Neural cell (in vitro differentiated cells): ENCODE results near the gene ROCK1. TPM values are rescaled to one million over a fixed set of nuclear protein-coding genes. Genes with fewer than 3 reads are reported as not detected.

ENCODE experiments used
- H2AFZ ChIP-seq: fragments of 200-600, 300-800 bp; sonication (generic), shearing (Covaris generic); 2 replicates; pipeline ENCODE4 v1.6.0; 2014; ENCODE audit warnings: low read depth, mild to moderate bottlenecking, antibody characterized with exemption, low read length, moderate library complexity
- H3F3A ChIP-seq: fragments of 200-600 bp; shearing (Covaris generic); 2 replicates; pipeline ENCODE4 v1.6.1; 2016; ENCODE audit warnings: mild to moderate bottlenecking, moderate library complexity, mixed read lengths, antibody characterized with exemption, low read length; ENCODE audit not compliant: insufficient read depth, poor library complexity, severe bottlenecking
- H3K27ac ChIP-seq: fragments of 200-600, 300-800 bp; sonication (generic), shearing (Covaris generic); 2 replicates; pipeline ENCODE4 v1.5.1; 2014; ENCODE audit warnings: mild to moderate bottlenecking, low read length, moderate library complexity
- H3K27me3 ChIP-seq: fragments of 300-800, 200-600 bp; sonication (generic), shearing (Covaris generic); 2 replicates; pipeline ENCODE4 v1.6.0; 2014; ENCODE audit warnings: mild to moderate bottlenecking, low read depth, low read length, moderate library complexity; ENCODE audit not compliant: insufficient read depth
- H3K36me3 ChIP-seq: fragments of 300-800, 200-600 bp; sonication (generic), shearing (Covaris generic); 2 replicates; pipeline ENCODE4 v1.5.1; 2014; ENCODE audit warnings: mild to moderate bottlenecking, antibody characterized with exemption, low read length, moderate library complexity; ENCODE audit not compliant: insufficient read depth
- H3K4me2 ChIP-seq: fragments of 300-800, 200-600 bp; sonication (generic), shearing (Covaris generic); 2 replicates; pipeline ENCODE4 v1.6.0; 2014; ENCODE audit warnings: mild to moderate bottlenecking, low read length
- H3K4me3 ChIP-seq: fragments of 300-800, 200-600 bp; sonication (generic), shearing (Covaris generic); 2 replicates; pipeline ENCODE4 v1.5.1; 2014; ENCODE audit warnings: mild to moderate bottlenecking, low read length, moderate library complexity
- H3K79me2 ChIP-seq: fragments of 200-600 bp; shearing (Covaris generic); replicated peaks from 2 replicates; pipeline ENCODE4 v1.6.0; 2014; ENCODE audit warnings: mild to moderate bottlenecking, low read length, moderate library complexity; ENCODE audit not compliant: insufficient read depth
- H3K9ac ChIP-seq: fragments of 300-800, 200-600 bp; sonication (generic), shearing (Covaris generic); 2 replicates; pipeline ENCODE4 v1.6.1; 2016; ENCODE audit warnings: mild to moderate bottlenecking, low read length, mixed read lengths
- H3K9me2 ChIP-seq: fragments of 200-600 bp; shearing (Covaris generic); 2 replicates; pipeline ENCODE4 v1.6.1; 2016; ENCODE audit warnings: mild to moderate bottlenecking, low read length, mixed read lengths; ENCODE audit not compliant: insufficient read depth
- H3K9me3 ChIP-seq: fragments of 200-600, 300-800 bp; sonication (generic), shearing (Covaris generic); 2 replicates; pipeline ENCODE4 v1.6.1; 2016; ENCODE audit warnings: mild to moderate bottlenecking, mixed run types, low read length, moderate library complexity, mixed read lengths
- H4K20me1 ChIP-seq: fragments of 200-600 bp; shearing (Covaris generic); 2 replicates; pipeline ENCODE4 v1.6.1; 2016; ENCODE audit warnings: mild to moderate bottlenecking, mixed run types; ENCODE audit not compliant: insufficient read depth
- CTCF ChIP-seq: fragments of 450-650 bp; IDR thresholded peaks from 2 replicates; pipeline ENCODE4 v1.5.1; 2014; ENCODE audit warnings: antibody characterized with exemption, mild to moderate bottlenecking, moderate library complexity; ENCODE audit not compliant: poor library complexity, severe bottlenecking
- EP300 ChIP-seq: fragments of 450-650 bp; conservative IDR thresholded peaks from 2 replicates; pipeline ENCODE4 v1.6.1; 2014; ENCODE audit warnings: antibody characterized with exemption, mild to moderate bottlenecking, moderate library complexity; ENCODE audit not compliant: poor library complexity, severe bottlenecking
- EZH2 ChIP-seq: fragments of 200-600, 300-800 bp; shearing (Covaris generic), sonication (generic); IDR thresholded peaks from 2 replicates; pipeline ENCODE4 v1.6.1; 2014; ENCODE audit warnings: antibody characterized with exemption, low read length, borderline replicate concordance, mild to moderate bottlenecking; ENCODE audit not compliant: insufficient read depth, poor library complexity, severe bottlenecking
- MXI1 ChIP-seq: fragments of 450-650 bp; conservative IDR thresholded peaks from 2 replicates; pipeline ENCODE4 v1.6.1; 2014; ENCODE audit warnings: antibody characterized with exemption, mild to moderate bottlenecking; ENCODE audit not compliant: poor library complexity, severe bottlenecking
- POLR2AphosphoS5 ChIP-seq: IDR thresholded peaks from 2 replicates; pipeline ENCODE4 v1.6.1; 2012
- RAD21 ChIP-seq: fragments of 450-650 bp; conservative IDR thresholded peaks from 2 replicates; pipeline ENCODE4 v1.6.1; 2014; ENCODE audit warnings: antibody characterized with exemption, mild to moderate bottlenecking, moderate library complexity
- SMC3 ChIP-seq: fragments of 450-650 bp; conservative IDR thresholded peaks from 2 replicates; pipeline ENCODE4 v1.6.1; 2014; ENCODE audit warnings: antibody characterized with exemption, mild to moderate bottlenecking, moderate library complexity; ENCODE audit not compliant: poor library complexity
- TAF1 ChIP-seq: IDR thresholded peaks from 2 replicates; pipeline ENCODE4 v1.6.1; 2012; ENCODE audit warnings: low read depth
- polyA plus RNA-seq: library from polyadenylated mRNA; depleted of rRNA; stranded (reverse); fragments of >200 nt; gene quantifications from 2 replicates; pipeline ENCODE4 v1.2.3, GENCODE V29; 2014
- TF ChIP-seq, protein P1 (sequence below): IDR thresholded peaks from 2 replicates; pipeline ENCODE4 v1.6.1; 2012; ENCODE audit warnings: borderline replicate concordance

The ROCK1 gene
- polyA plus RNA-seq, 1 donor from 2014 or later = 43.0 TPM

DNA sequence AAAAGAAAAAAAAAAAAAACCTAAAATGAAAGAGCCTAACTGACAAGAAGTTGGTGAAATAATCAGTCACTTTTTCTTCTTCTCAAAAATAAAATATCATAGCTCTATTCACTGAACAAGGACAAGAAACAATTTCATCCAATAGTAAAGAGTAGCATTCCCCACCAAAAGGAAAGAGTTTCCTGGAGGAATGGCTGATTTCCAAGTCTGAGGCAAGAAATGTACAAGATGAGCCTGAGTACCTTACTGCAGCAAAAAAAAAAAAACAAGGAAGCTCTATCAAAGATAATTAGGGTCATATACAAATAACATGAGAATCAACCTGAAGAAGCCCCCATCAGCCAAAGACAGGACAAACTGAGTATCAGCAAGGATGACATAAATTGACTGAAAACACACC, 11.5 kb downstream of the ROCK1 start:
- H3K4me3 ChIP-seq = no peak overlapping the region
- H2AFZ ChIP-seq = no peak overlapping the region
- H3F3A ChIP-seq = no peaks in the 10 kb centered on the region
- no peaks in the 10 kb centered on the region for H4K20me1 ChIP-seq
- H3K27me3 ChIP-seq = no peaks in the 10 kb centered on the region
- peaks cover 90% of the 10 kb centered on the region for H3K79me2 ChIP-seq
- H3K9me3 ChIP-seq = no peaks in the 10 kb centered on the region
- no peaks in the 10 kb centered on the region for H3K36me3 ChIP-seq
- H3K9ac ChIP-seq = no peak overlapping the region
- H3K4me2 ChIP-seq = no peak overlapping the region
- H3K27ac ChIP-seq = no peak overlapping the region
- H3K9me2 ChIP-seq = no peaks in the 10 kb centered on the region
- TF ChIP-seq SMC3 (no peak), TAF1 (no peak), POLR2AphosphoS5 (no peak), MXI1 (no peak), EP300 (no peak), CTCF (no peak), EZH2 (no peak), RAD21 (no peak)
- TF ChIP-seq, protein P1, sequence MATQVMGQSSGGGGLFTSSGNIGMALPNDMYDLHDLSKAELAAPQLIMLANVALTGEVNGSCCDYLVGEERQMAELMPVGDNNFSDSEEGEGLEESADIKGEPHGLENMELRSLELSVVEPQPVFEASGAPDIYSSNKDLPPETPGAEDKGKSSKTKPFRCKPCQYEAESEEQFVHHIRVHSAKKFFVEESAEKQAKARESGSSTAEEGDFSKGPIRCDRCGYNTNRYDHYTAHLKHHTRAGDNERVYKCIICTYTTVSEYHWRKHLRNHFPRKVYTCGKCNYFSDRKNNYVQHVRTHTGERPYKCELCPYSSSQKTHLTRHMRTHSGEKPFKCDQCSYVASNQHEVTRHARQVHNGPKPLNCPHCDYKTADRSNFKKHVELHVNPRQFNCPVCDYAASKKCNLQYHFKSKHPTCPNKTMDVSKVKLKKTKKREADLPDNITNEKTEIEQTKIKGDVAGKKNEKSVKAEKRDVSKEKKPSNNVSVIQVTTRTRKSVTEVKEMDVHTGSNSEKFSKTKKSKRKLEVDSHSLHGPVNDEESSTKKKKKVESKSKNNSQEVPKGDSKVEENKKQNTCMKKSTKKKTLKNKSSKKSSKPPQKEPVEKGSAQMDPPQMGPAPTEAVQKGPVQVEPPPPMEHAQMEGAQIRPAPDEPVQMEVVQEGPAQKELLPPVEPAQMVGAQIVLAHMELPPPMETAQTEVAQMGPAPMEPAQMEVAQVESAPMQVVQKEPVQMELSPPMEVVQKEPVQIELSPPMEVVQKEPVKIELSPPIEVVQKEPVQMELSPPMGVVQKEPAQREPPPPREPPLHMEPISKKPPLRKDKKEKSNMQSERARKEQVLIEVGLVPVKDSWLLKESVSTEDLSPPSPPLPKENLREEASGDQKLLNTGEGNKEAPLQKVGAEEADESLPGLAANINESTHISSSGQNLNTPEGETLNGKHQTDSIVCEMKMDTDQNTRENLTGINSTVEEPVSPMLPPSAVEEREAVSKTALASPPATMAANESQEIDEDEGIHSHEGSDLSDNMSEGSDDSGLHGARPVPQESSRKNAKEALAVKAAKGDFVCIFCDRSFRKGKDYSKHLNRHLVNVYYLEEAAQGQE = no peak

DNA sequence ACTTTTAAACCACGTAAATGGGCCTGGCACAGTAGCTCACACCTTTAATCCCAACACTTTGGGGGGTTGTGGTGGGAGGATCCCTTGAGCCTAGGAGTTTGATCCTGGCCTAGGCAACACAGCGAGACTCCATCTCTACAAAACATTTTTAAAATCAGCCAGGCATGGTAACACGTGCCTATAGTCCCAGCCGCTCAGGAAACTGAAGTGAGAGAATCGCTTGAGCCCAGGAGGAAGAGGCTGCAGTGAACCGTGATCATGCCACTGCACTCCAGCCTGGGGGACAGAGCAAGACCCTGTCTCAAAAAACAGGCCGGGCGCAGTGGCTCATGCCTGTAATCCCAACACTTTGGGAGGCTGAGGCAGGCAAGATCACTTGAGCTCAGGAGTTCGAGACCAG, 12.2 kb downstream of the ROCK1 start:
- Histone ChIP-seq H3K79me2 (peaks cover 87% of the 10 kb centered on the region), H2AFZ (no peak overlapping the region), H3K9me3 (no peaks in the 10 kb centered on the region), H3K27me3 (no peaks in the 10 kb centered on the region), H3F3A (no peaks in the 10 kb centered on the region), H3K36me3 (no peaks in the 10 kb centered on the region), H3K9ac (no peak overlapping the region), H3K4me3 (no peak overlapping the region), H3K9me2 (no peaks in the 10 kb centered on the region), H4K20me1 (no peaks in the 10 kb centered on the region), H3K27ac (no peak overlapping the region), H3K4me2 (no peak overlapping the region)
- TF ChIP-seq EP300 = no peak
- no peak for TF ChIP-seq MXI1

DNA sequence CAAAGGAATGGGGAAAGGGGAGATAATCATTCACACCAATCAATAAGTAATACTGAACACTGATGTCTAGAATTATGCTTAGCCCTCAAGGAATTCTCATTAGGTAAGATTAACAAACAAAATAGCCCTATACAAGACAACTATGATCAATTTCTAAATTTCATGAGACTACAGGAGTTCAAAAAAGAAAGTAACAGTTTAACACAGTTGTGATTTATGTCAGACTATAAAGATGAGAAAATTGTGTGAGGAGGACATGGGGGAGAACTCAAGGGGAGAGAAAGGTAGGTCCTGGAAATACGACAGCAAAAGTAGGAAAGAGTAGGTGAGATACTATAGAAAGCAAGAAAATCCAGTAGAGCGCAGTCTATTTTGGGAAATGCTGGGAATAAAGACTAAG, 14.9 kb downstream of the ROCK1 start:
- H3K4me2 ChIP-seq = no peak overlapping the region
- H3F3A ChIP-seq = no peaks in the 10 kb centered on the region
- no peaks in the 10 kb centered on the region for H4K20me1 ChIP-seq
- no peaks in the 10 kb centered on the region for H3K36me3 ChIP-seq
- TF ChIP-seq SMC3 (no peak), CTCF (no peak)
- no peak overlapping the region for H3K27ac ChIP-seq
- H3K9me3 ChIP-seq = no peaks in the 10 kb centered on the region
- H3K27me3 ChIP-seq = no peaks in the 10 kb centered on the region
- H3K4me3 ChIP-seq = no peak overlapping the region
- no peak overlapping the region for H3K9ac ChIP-seq
- peaks cover 77% of the 10 kb centered on the region for H3K79me2 ChIP-seq
- H3K9me2 ChIP-seq = no peaks in the 10 kb centered on the region
- H2AFZ ChIP-seq = no peak overlapping the region
